A549 (cell line): ENCODE data around the gene KHNYN. TPM values are rescaled to one million over a fixed set of nuclear protein-coding genes. Genes with fewer than 3 reads are reported as not detected.

Source experiments
- ATAC-seq, 2 experiments: fragments of 200-7000 bp in 1 of 2; fragments of >200 bp in 1 of 2; cut with Nextera tagmentation in 1 of 2; cut with Tn5 transposase in 1 of 2; 3 replicates each; pipeline versions ENCODE4 v1.8.0 to v1.9.1; 2018 to 2020; ENCODE audit warnings: mild to moderate bottlenecking in 1 of 2, moderate library complexity in 1 of 2
- CTCF ChIA-PET: fragments of 300-600 bp; sonication (Branson Sonifier 250); formaldehyde crosslinking; extraction: SDS; loops from one replicate; lab custom pipeline; 2021; ENCODE audit warnings: antibody characterized with exemption, inconsistent platforms; lab: Yijun Ruan, JAX
- POLR2A ChIA-PET: fragments of 350-600 bp; formaldehyde crosslinking; extraction: SDS; loops from one replicate; lab custom pipeline; 2021; ENCODE audit warnings: antibody characterized with exemption, inconsistent platforms; lab: Yijun Ruan, JAX
- DNase-seq, 2 experiments: peaks; one replicate each; pipeline versions ENCODE4 v3.0.0 to v3.0.0-alpha.2; 2011 to 2016; ENCODE audit warnings: low read depth in 1 of 2, low spot score in 1 of 2
- FAIRE-seq: peaks from 2 replicates; lab custom pipeline; 2011; peaks lifted over from hg19 to GRCh38; lab: Jason Lieb, UNC
- H3K27ac ChIP-seq, 2 experiments: fragments of >200 bp; sonication (Bioruptor Twin); formaldehyde crosslinking; 3 replicates each; pipeline ENCODE4 v1.5.1; 2016 to 2017
- H3K4me1 ChIP-seq: fragments of >200 bp; sonication (Bioruptor Twin); formaldehyde crosslinking; 3 replicates; pipeline ENCODE4 v1.6.1; 2016
- H3K4me2 ChIP-seq: fragments of >200 bp; sonication (Bioruptor Twin); formaldehyde crosslinking; 3 replicates; pipeline ENCODE4 v1.6.1; 2016
- H3K4me3 ChIP-seq: fragments of >200 bp; sonication (Bioruptor Twin); formaldehyde crosslinking; 3 replicates; pipeline ENCODE4 v1.5.1; 2016
- H3K9me3 ChIP-seq: fragments of >200 bp; sonication (Bioruptor Twin); formaldehyde crosslinking; 3 replicates; pipeline ENCODE4 v1.6.1; 2016
- BCL3 ChIP-seq: fragments of >200 bp; sonication (Bioruptor Twin); formaldehyde crosslinking; IDR thresholded peaks from 3 replicates; pipeline ENCODE4 v1.6.1; 2016
- CBX2 ChIP-seq: fragments of 200-600 bp; sonication (generic); IDR thresholded peaks from 2 replicates; pipeline ENCODE4 v1.6.1; 2016; ENCODE audit warnings: low read depth, mild to moderate bottlenecking, borderline replicate concordance
- CBX8 ChIP-seq: fragments of 200-600 bp; sonication (generic); IDR thresholded peaks from 2 replicates; pipeline ENCODE4 v1.6.1; 2016
- CEBPB ChIP-seq, 2 experiments: fragments of >200 bp in 1 of 2; sonication (Bioruptor Twin) in 1 of 2; formaldehyde crosslinking in 1 of 2; IDR thresholded peaks; 2 replicates each; pipeline ENCODE4 v1.6.1; 2012 to 2016
- EHF ChIP-seq: fragments of 250-450 bp; sonication (Bioruptor Pico); IDR thresholded peaks from 2 replicates; pipeline ENCODE4 v1.5.0; 2020; ENCODE audit warnings: mild to moderate bottlenecking
- HDAC2 ChIP-seq: fragments of 200-600 bp; sonication (generic); IDR thresholded peaks from 2 replicates; pipeline ENCODE4 v1.6.1; 2016
- HES2 ChIP-seq: fragments of >200 bp; sonication (Bioruptor Twin); formaldehyde crosslinking; IDR thresholded peaks from 2 replicates; pipeline ENCODE4 v1.6.1; 2016
- HEYL ChIP-seq: fragments of 250-450 bp; sonication (Bioruptor Pico); IDR thresholded peaks from 2 replicates; pipeline ENCODE4 v1.8.0; 2021; ENCODE audit warnings: mild to moderate bottlenecking, moderate library complexity
- HOXB13 ChIP-seq: fragments of 250-450 bp; sonication (Bioruptor Pico); IDR thresholded peaks from 2 replicates; pipeline ENCODE4 v1.5.0; 2020; ENCODE audit warnings: low read depth, mild to moderate bottlenecking, moderate library complexity
- JUNB ChIP-seq: fragments of >200 bp; sonication (Bioruptor Twin); formaldehyde crosslinking; IDR thresholded peaks from 2 replicates; pipeline ENCODE4 v1.6.1; 2016
- MAFK ChIP-seq: fragments of 450-650 bp; IDR thresholded peaks from 2 replicates; pipeline ENCODE4 v1.6.1; 2014; ENCODE audit not compliant: partially characterized antibody
- MYC ChIP-seq: IDR thresholded peaks from 2 replicates; pipeline ENCODE4 v1.6.1; 2012; ENCODE audit warnings: mild to moderate bottlenecking, inconsistent platforms, low read length, improper control_type of control experiment, borderline replicate concordance
- PHF8 ChIP-seq: fragments of 200-600 bp; sonication (generic); IDR thresholded peaks from 2 replicates; pipeline ENCODE4 v1.6.1; 2016; ENCODE audit warnings: low read depth, mild to moderate bottlenecking, antibody characterized with exemption, moderate library complexity, borderline replicate concordance
- POLR2A ChIP-seq: IDR thresholded peaks from 2 replicates; pipeline ENCODE4 v1.6.1; 2012; ENCODE audit warnings: mild to moderate bottlenecking, low read length
- POLR2AphosphoS2 ChIP-seq: conservative IDR thresholded peaks from 2 replicates; pipeline ENCODE4 v1.6.1; 2012; ENCODE audit warnings: low read length, improper control_type of control experiment, inconsistent platforms
- SREBF2 ChIP-seq: fragments of 450-650 bp; IDR thresholded peaks from 2 replicates; pipeline ENCODE4 v1.6.1; 2014; ENCODE audit warnings: mild to moderate bottlenecking, moderate library complexity
- TP53 ChIP-seq: fragments of 250-450 bp; sonication (Bioruptor Pico); IDR thresholded peaks from 2 replicates; pipeline ENCODE4 v1.5.0; 2021; ENCODE audit warnings: mild to moderate bottlenecking, moderate library complexity
- ZFP36 ChIP-seq: fragments of 450-650 bp; IDR thresholded peaks from 2 replicates; pipeline ENCODE4 v1.6.1; 2014; ENCODE audit warnings: borderline replicate concordance; ENCODE audit not compliant: partially characterized antibody
- ZNF302 ChIP-seq: fragments of 250-450 bp; sonication (Bioruptor Pico); IDR thresholded peaks from 2 replicates; pipeline ENCODE4 v1.9.0; 2021; ENCODE audit warnings: inconsistent platforms, mild to moderate bottlenecking, moderate library complexity
- ZSCAN20 ChIP-seq: fragments of 250-450 bp; sonication (Bioruptor Pico); IDR thresholded peaks from 2 replicates; pipeline ENCODE4 v1.8.0; 2022; ENCODE audit warnings: mild to moderate bottlenecking, moderate library complexity
- WGBS: methylation state at CpG from one replicate; pipeline ENCODE4 v1.1.6; 2017; ENCODE audit errors: missing lambda C conversion rate; 5-methylcytosine and 5-hydroxymethylcytosine counted together
- polyA plus RNA-seq, 4 experiments: library from polyadenylated mRNA; depleted of rRNA in 3 of 4; stranded (reverse); fragments of >200 nt; fragmentation: RNase III in 1 of 4; extraction: RNeasy Plus Mini Kit Qiagen cat#74134 plus additional on column Dnase treatment in 1 of 4; gene quantifications; 2 replicates in 3 of 4; 3 replicates in 1 of 4; pipeline ENCODE4 v1.2.3, GENCODE V29; 2011 to 2017

Gene KHNYN
- polyA plus RNA-seq, 2 of the 4 experiments (the other 2 are of a cell fraction), result 19.0 to 26.4 TPM

- Histone ChIP-seq H3K27ac (no peak overlapping the region), H3K4me3 (no peak overlapping the region), H3K9me3 (no peaks in the 10 kb centered on the region), H3K4me1 (peaks cover 16% of the 10 kb centered on the region; the same call in 1 of the 3 replicates), H3K4me2 (no peak overlapping the region)
- TF ChIP-seq TP53 (CRISPR knock-in tag), result no peak
- no peak for TF ChIP-seq HDAC2
- no peak for TF ChIP-seq CEBPB (IDR thresholded peaks at IDR 0.05)
- no peak for TF ChIP-seq HOXB13 (CRISPR knock-in tag)
- no peak for TF ChIP-seq ZNF302 (CRISPR knock-in tag)
- TF ChIP-seq PHF8, result no peak
- 58% methylated on average over 9 of the region's 9 CpGs for WGBS
- POLR2A ChIA-PET, result no interaction called here
- DNase-seq (no peak), ATAC-seq (no peak), FAIRE-seq (no peak)
- CTCF ChIA-PET, result interaction anchor here (0.7 to 4.3 kb wide), 7 partner anchors 12 to 74 kb away, joined by 3 to 16 read pairs (median 6); partner anchors contain the start of gene KHNYN
These were observed 27.7 kb upstream of the KHNYN start for GRCh38 chr14:24401810-24402702.

GRCh38 chr14:24403294-24403998, 26.3 kb upstream of the KHNYN start:
- CTCF ChIA-PET, result interaction anchor here (0.9 to 3.8 kb wide), 4 partner anchors 8 to 75 kb away, joined by 3 to 11 read pairs (median 4); no protein-coding TSS in a partner anchor

GRCh38 chr14:24404814-24405213, 24.9 kb upstream of the KHNYN start:
- no peak overlapping the region for H3K27ac ChIP-seq
- no peaks in the 10 kb centered on the region for H3K9me3 ChIP-seq
- no peak for DNase-seq
- ChIA-PET POLR2A (no interaction called here), CTCF (interaction anchor here (3.6 kb wide), 1 partner anchor 71 kb away, joined by 26 read pairs; no protein-coding TSS in a partner anchor)
- H3K4me2 ChIP-seq, result no peak overlapping the region
- H3K4me3 ChIP-seq, result no peak overlapping the region
- 76% methylated on average over 4 of the region's 4 CpGs for WGBS
- FAIRE-seq, result no peak
- ATAC-seq, result no peak
- no peak for TF ChIP-seq CBX8
- TF ChIP-seq HES2, result no peak
- TF ChIP-seq JUNB, result no peak
- TF ChIP-seq MYC, result no peak
- no peak for TF ChIP-seq EHF (CRISPR knock-in tag)
- TF ChIP-seq HEYL, result no peak
- TF ChIP-seq ZFP36, result no peak
- TF ChIP-seq CBX2, result no peak
- no peak for TF ChIP-seq BCL3
- no peak for TF ChIP-seq ZSCAN20 (CRISPR knock-in tag)
- no peak for TF ChIP-seq POLR2AphosphoS2
- TF ChIP-seq POLR2A, result no peak
- TF ChIP-seq MAFK, result no peak
- no peak for TF ChIP-seq SREBF2
- H3K4me1 ChIP-seq, result 0 out of 3 replicates have a peak, but pooled peaks cover 5% of the 10 kb centered on the region

More at GRCh38 chr14:24403294-24403998, 26.3 kb upstream of the KHNYN start:
- Histone ChIP-seq H3K4me2 (no peak overlapping the region), H3K4me3 (no peak overlapping the region), H3K27ac (no peak overlapping the region), H3K4me1 (peaks cover 14% of the 10 kb centered on the region; the same call in 1 of the 3 replicates), H3K9me3 (no peaks in the 10 kb centered on the region)
- FAIRE-seq, result no peak
- 53% methylated on average over 7 of the region's 7 CpGs for WGBS
- ATAC-seq, result no peak
- no peak for DNase-seq
- TF ChIP-seq MAFK (peak; percentile 93), MYC (no peak)
- POLR2A ChIA-PET, result no interaction called here
